ENCODE measurements around the gene PAK1. TPM values are rescaled to one million over a fixed set of nuclear protein-coding genes. Genes with fewer than 3 reads are reported as not detected.

PAK1 gene
- polyA plus RNA-seq, 1 experiment, result 70.3 TPM

- Histone ChIP-seq H3K27me3 (ENCODE audit: control insufficient read depth, insufficient read depth, low read length) (peaks cover 8% of the 10 kb centered on the region), H3K27ac (ENCODE audit: low read depth, low read length) (no peak overlapping the region), H3K4me3 (ENCODE audit: low read depth, low read length) (no peak overlapping the region), H3K9me3 (ENCODE audit: control insufficient read depth, insufficient read depth, low read length) (no peaks in the 10 kb centered on the region)
- ChIA-PET POLR2A (no interaction called here), CTCF (no interaction called here)
- no peak for DNase-seq (ENCODE audit: low read depth, low spot score)
- TF ChIP-seq, protein P1, sequence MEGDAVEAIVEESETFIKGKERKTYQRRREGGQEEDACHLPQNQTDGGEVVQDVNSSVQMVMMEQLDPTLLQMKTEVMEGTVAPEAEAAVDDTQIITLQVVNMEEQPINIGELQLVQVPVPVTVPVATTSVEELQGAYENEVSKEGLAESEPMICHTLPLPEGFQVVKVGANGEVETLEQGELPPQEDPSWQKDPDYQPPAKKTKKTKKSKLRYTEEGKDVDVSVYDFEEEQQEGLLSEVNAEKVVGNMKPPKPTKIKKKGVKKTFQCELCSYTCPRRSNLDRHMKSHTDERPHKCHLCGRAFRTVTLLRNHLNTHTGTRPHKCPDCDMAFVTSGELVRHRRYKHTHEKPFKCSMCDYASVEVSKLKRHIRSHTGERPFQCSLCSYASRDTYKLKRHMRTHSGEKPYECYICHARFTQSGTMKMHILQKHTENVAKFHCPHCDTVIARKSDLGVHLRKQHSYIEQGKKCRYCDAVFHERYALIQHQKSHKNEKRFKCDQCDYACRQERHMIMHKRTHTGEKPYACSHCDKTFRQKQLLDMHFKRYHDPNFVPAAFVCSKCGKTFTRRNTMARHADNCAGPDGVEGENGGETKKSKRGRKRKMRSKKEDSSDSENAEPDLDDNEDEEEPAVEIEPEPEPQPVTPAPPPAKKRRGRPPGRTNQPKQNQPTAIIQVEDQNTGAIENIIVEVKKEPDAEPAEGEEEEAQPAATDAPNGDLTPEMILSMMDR (IDR thresholded peaks at IDR 0.05; ENCODE audit: low read depth, low read length), result no peak
These were observed 31.4 kb downstream of the PAK1 start for GRCh38 chr11:77442394-77443053.

- no peak overlapping the region for H3K4me3 ChIP-seq (ENCODE audit: low read depth, low read length)
- POLR2A ChIA-PET, result no interaction called here
- H3K27ac ChIP-seq (ENCODE audit: low read depth, low read length), result no peak overlapping the region
- TF ChIP-seq, protein P1 (IDR thresholded peaks at IDR 0.05; ENCODE audit: low read depth, low read length), result no peak
- CTCF ChIA-PET, result interaction anchor here (0.6 to 0.7 kb wide), 2 partner anchors 107 to 125 kb away, joined by 3 read pairs; no protein-coding TSS in a partner anchor
- H3K9me3 ChIP-seq (ENCODE audit: control insufficient read depth, insufficient read depth, low read length), result no peaks in the 10 kb centered on the region
- peaks cover 8% of the 10 kb centered on the region for H3K27me3 ChIP-seq (ENCODE audit: control insufficient read depth, insufficient read depth, low read length)
- no peak for DNase-seq (ENCODE audit: low read depth, low spot score)
These were observed 32.5 kb downstream of the PAK1 start for GRCh38 chr11:77441426-77441825.

DNA sequence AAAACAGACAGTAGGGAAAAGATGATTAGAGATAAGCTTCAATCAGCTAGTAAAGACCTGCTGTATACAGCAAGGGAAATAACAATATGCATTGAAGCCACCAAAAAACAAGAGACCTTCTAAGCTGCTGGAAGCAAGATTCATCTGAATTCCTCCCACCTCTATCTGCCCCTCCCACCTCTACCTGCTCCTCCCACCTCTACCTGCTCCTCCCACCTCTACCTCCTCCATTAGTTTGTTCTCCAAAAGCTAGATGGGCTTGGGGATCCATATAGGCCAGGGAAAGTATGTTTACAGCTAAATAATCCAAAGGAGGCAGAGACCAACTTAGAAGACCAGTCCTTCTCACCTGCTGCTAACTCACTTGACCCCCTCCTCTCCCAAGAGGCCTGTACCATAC is 33.2 kb downstream of the PAK1 start:
- no peaks in the 10 kb centered on the region for H3K9me3 ChIP-seq (ENCODE audit: control insufficient read depth, insufficient read depth, low read length)
- H3K27me3 ChIP-seq (ENCODE audit: control insufficient read depth, insufficient read depth, low read length), result peaks cover 8% of the 10 kb centered on the region
- TF ChIP-seq, protein P1 (IDR thresholded peaks at IDR 0.05; ENCODE audit: low read depth, low read length), result no peak
- ChIA-PET POLR2A (interaction anchor here (0.8 kb wide), 1 partner anchor 75 kb away, joined by 3 read pairs; no protein-coding TSS in a partner anchor), CTCF (interaction anchor here (0.6 kb wide), 1 partner anchor 107 kb away, joined by 3 read pairs; no protein-coding TSS in a partner anchor)
- H3K4me3 ChIP-seq (ENCODE audit: low read depth, low read length), result no peak overlapping the region
- DNase-seq (ENCODE audit: low read depth, low spot score), result no peak
- no peak overlapping the region for H3K27ac ChIP-seq (ENCODE audit: low read depth, low read length)

GRCh38 chr11:77438487-77438886 is 35.4 kb downstream of the PAK1 start:
- Histone ChIP-seq H3K27ac (ENCODE audit: low read depth, low read length) (no peak overlapping the region), H3K27me3 (ENCODE audit: control insufficient read depth, insufficient read depth, low read length) (peaks cover 8% of the 10 kb centered on the region), H3K9me3 (ENCODE audit: control insufficient read depth, insufficient read depth, low read length) (no peaks in the 10 kb centered on the region), H3K4me3 (ENCODE audit: low read depth, low read length) (no peak overlapping the region)
- TF ChIP-seq, protein P1 (IDR thresholded peaks at IDR 0.05; ENCODE audit: low read depth, low read length), result no peak
- POLR2A ChIA-PET, result no interaction called here
- CTCF ChIA-PET, result no interaction called here
- DNase-seq (ENCODE audit: low read depth, low spot score), result no peak

DNA sequence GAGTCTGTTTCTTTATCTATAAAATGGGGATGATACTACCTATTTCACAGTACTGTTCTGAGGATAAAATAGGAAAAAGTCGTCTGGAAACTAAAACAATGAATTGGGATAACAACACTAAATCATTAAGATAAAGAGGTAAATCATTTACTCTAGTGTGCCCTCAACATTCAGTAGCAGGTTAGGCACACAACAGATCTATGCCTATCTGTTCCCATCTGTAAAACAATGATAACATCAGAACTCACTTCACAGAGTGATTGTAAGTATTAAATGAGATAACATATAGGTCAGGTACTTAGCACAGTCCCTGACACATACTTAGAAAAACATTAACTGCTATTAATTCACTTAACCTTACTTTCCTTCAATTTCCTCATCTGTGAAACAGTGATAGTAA is 36.9 kb downstream of the PAK1 start:
- no peaks in the 10 kb centered on the region for H3K9me3 ChIP-seq (ENCODE audit: control insufficient read depth, insufficient read depth, low read length)
- TF ChIP-seq, protein P1 (IDR thresholded peaks at IDR 0.05; ENCODE audit: low read depth, low read length), result no peak
- no peak for DNase-seq (ENCODE audit: low read depth, low spot score)
- H3K27me3 ChIP-seq (ENCODE audit: control insufficient read depth, insufficient read depth, low read length), result peaks cover 8% of the 10 kb centered on the region
- no peak overlapping the region for H3K27ac ChIP-seq (ENCODE audit: low read depth, low read length)
- ChIA-PET CTCF (no interaction called here), POLR2A (no interaction called here)
- no peak overlapping the region for H3K4me3 ChIP-seq (ENCODE audit: low read depth, low read length)
